GM18517 (cell line): ENCODE data around the gene CMTR1.

ENCODE experiments used
- ATAC-seq: cut with Tn5 transposase; IDR thresholded peaks from one replicate; pipeline ENCODE4 v1.9.1; 2021; ENCODE audit warnings: mild to moderate bottlenecking, moderate library complexity; ENCODE audit not compliant: unreplicated experiment

The CMTR1 gene

GRCh38 chr6:37528541-37528940 lies 95.5 kb downstream of the CMTR1 start:
- no peak for ATAC-seq

- ATAC-seq, result no peak
Measured at GRCh38 chr6:37530297-37530696, 97.3 kb downstream of the CMTR1 start.

GRCh38 chr6:37531026-37531425 lies 98.0 kb downstream of the CMTR1 start:
- ATAC-seq, result no peak
